Neural crest cell (in vitro differentiated cells): ENCODE data around the gene MROH2A. TPM values are rescaled to one million over a fixed set of nuclear protein-coding genes. Genes with fewer than 3 reads are reported as not detected.

Experiments
- DNase-seq: peaks from one replicate; pipeline ENCODE4 v3.0.0; 2021; ENCODE audit warnings: low read depth, mixed read lengths, low spot score
- H3K27ac Mint-ChIP-seq: one replicate; pipeline ENCODE4 v1.8.0; 2021; ENCODE audit warnings: mild to moderate bottlenecking, mixed read lengths; ENCODE audit not compliant: unreplicated experiment
- H3K27me3 Mint-ChIP-seq: 2 replicates; pipeline ENCODE4 v1.8.0; 2021; ENCODE audit warnings: low read depth, mild to moderate bottlenecking, mixed read lengths
- H3K36me3 Mint-ChIP-seq: 2 replicates; pipeline ENCODE4 v1.8.0; 2021; ENCODE audit warnings: low read depth, mild to moderate bottlenecking, mixed read lengths
- H3K4me1 Mint-ChIP-seq: 2 replicates; pipeline ENCODE4 v1.8.0; 2021; ENCODE audit warnings: mixed read lengths
- H3K4me3 Mint-ChIP-seq: one replicate; pipeline ENCODE4 v1.8.0; 2021; ENCODE audit warnings: mild to moderate bottlenecking, mixed read lengths
- H3K9me3 Mint-ChIP-seq: 2 replicates; pipeline ENCODE4 v1.8.0; 2021; ENCODE audit warnings: mixed read lengths
- CTCF ChIP-seq: fragments of 200-600 bp; sonication (generic); conservative IDR thresholded peaks from 2 replicates; pipeline ENCODE4 v1.5.0; 2021; ENCODE audit warnings: antibody characterized with exemption, mild to moderate bottlenecking
- total RNA-seq: library from RNA; stranded (reverse); gene quantifications from 2 replicates; pipeline ENCODE4 v1.2.1, GENCODE V29; 2021

Gene MROH2A
- total RNA-seq, 1 donor from 2014 or later: not detected

GRCh38 chr2:233844836-233845235 lies 66.7 kb downstream of the MROH2A start:
- H3K4me1 Mint-ChIP-seq: peaks cover 21% of the 10 kb centered on the region
- peaks cover 44% of the 10 kb centered on the region for H3K36me3 Mint-ChIP-seq
- H3K4me3 Mint-ChIP-seq: no peak overlapping the region
- H3K27ac Mint-ChIP-seq: no peak overlapping the region
- no peak for TF ChIP-seq CTCF
- no peaks in the 10 kb centered on the region for H3K27me3 Mint-ChIP-seq
- no peak for DNase-seq
- H3K9me3 Mint-ChIP-seq: no peaks in the 10 kb centered on the region

GRCh38 chr2:233845301-233846060 lies 67.4 kb downstream of the MROH2A start:
- Mint-ChIP-seq H3K9me3 (no peaks in the 10 kb centered on the region), H3K4me3 (no peak overlapping the region), H3K27ac (no peak overlapping the region), H3K4me1 (peaks cover 15% of the 10 kb centered on the region), H3K27me3 (no peaks in the 10 kb centered on the region), H3K36me3 (peaks cover 44% of the 10 kb centered on the region)
- DNase-seq: no peak
- no peak for TF ChIP-seq CTCF

GRCh38 chr2:233846387-233847247 lies 68.5 kb downstream of the MROH2A start:
- Mint-ChIP-seq H3K4me3 (peak overlapping the region; percentile 27), H3K9me3 (no peaks in the 10 kb centered on the region), H3K4me1 (peaks cover 15% of the 10 kb centered on the region), H3K27me3 (no peaks in the 10 kb centered on the region), H3K36me3 (peaks cover 42% of the 10 kb centered on the region), H3K27ac (peak overlapping the region; percentile 27)
- DNase-seq: no peak
- no peak for TF ChIP-seq CTCF

GRCh38 chr2:233847248-233847898 lies 69.2 kb downstream of the MROH2A start:
- no peak overlapping the region for H3K27ac Mint-ChIP-seq
- DNase-seq: no peak
- H3K9me3 Mint-ChIP-seq: no peaks in the 10 kb centered on the region
- H3K4me3 Mint-ChIP-seq: peak overlapping the region; percentile 27
- H3K27me3 Mint-ChIP-seq: no peaks in the 10 kb centered on the region
- no peak for TF ChIP-seq CTCF
- peaks cover 22% of the 10 kb centered on the region for H3K4me1 Mint-ChIP-seq
- H3K36me3 Mint-ChIP-seq: peaks cover 40% of the 10 kb centered on the region

GRCh38 chr2:233848276-233848675 lies 70.1 kb downstream of the MROH2A start:
- H3K36me3 Mint-ChIP-seq: peaks cover 40% of the 10 kb centered on the region
- H3K9me3 Mint-ChIP-seq: no peaks in the 10 kb centered on the region
- H3K4me3 Mint-ChIP-seq: peak overlapping the region; percentile 44
- H3K4me1 Mint-ChIP-seq: peaks cover 31% of the 10 kb centered on the region
- DNase-seq: no peak
- H3K27ac Mint-ChIP-seq: no peak overlapping the region
- H3K27me3 Mint-ChIP-seq: no peaks in the 10 kb centered on the region
- no peak for TF ChIP-seq CTCF
